Keratinocyte (primary cell): ENCODE data around the gene GTF3C1. TPM values are rescaled to one million over a fixed set of nuclear protein-coding genes. Genes with fewer than 3 reads are reported as not detected.
A peak's percentile ranks its signal among the peaks of the same experiment; 100 is the strongest.

Experiments
- DNase-seq: peaks from one replicate; pipeline ENCODE4 v3.0.0-alpha.2; 2011; ENCODE audit warnings: low read depth, missing footprints, low spot score
- FAIRE-seq: peaks from 2 replicates; lab custom pipeline; 2011; peaks lifted over from hg19 to GRCh38; lab: Jason Lieb, UNC
- H2AFZ ChIP-seq: 2 replicates; pipeline ENCODE4 v1.6.0; 2012; ENCODE audit warnings: low read length, control low read depth, inconsistent platforms; ENCODE audit not compliant: control insufficient read depth
- H3K27ac ChIP-seq: 2 replicates; pipeline ENCODE4 v1.5.1; 2011; ENCODE audit warnings: low read length; ENCODE audit not compliant: control insufficient read depth, insufficient read depth
- H3K27me3 ChIP-seq: 3 replicates; pipeline ENCODE4 v1.6.0; 2011; ENCODE audit warnings: low read length; ENCODE audit not compliant: control insufficient read depth, insufficient read depth; ENCODE audit errors: extremely low read depth
- H3K36me3 ChIP-seq, 2 experiments: 2 replicates in 1 of 2; 3 replicates in 1 of 2; pipeline ENCODE4 v1.5.1; 2011; ENCODE audit warnings: low read length in 2 of 2, mild to moderate bottlenecking in 1 of 2; ENCODE audit not compliant: control insufficient read depth in 2 of 2, insufficient read depth in 2 of 2; ENCODE audit errors: extremely low read depth in 1 of 2
- H3K4me1 ChIP-seq: 3 replicates; pipeline ENCODE4 v1.5.1; 2011; ENCODE audit warnings: low read length; ENCODE audit not compliant: control insufficient read depth, insufficient read depth; ENCODE audit errors: extremely low read depth
- H3K4me2 ChIP-seq: 3 replicates; pipeline ENCODE4 v1.6.0; 2011; ENCODE audit warnings: low read depth, low read length; ENCODE audit not compliant: control insufficient read depth, insufficient read depth; ENCODE audit errors: extremely low read depth
- H3K4me3 ChIP-seq, 3 experiments: fragments of 200-600 bp in 1 of 3; sonication (generic) in 1 of 3; 2 replicates in 2 of 3; 3 replicates in 1 of 3; pipeline ENCODE4 v1.5.1; 2011 to 2016; ENCODE audit warnings: low read length in 3 of 3, mild to moderate bottlenecking in 3 of 3, control low read depth in 2 of 3, inconsistent platforms in 1 of 3, low read depth in 1 of 3, mixed read lengths in 1 of 3, mixed run types in 1 of 3, moderate library complexity in 1 of 3; ENCODE audit not compliant: control insufficient read depth in 2 of 3, insufficient read depth in 2 of 3; ENCODE audit errors: extremely low read depth in 1 of 3
- H3K79me2 ChIP-seq: 2 replicates; pipeline ENCODE4 v1.6.0; 2012; ENCODE audit warnings: low read length; ENCODE audit not compliant: control insufficient read depth, insufficient read depth
- H3K9ac ChIP-seq: 3 replicates; pipeline ENCODE4 v1.6.0; 2011; ENCODE audit warnings: low read length; ENCODE audit not compliant: control insufficient read depth, insufficient read depth; ENCODE audit errors: extremely low read depth
- H3K9me1 ChIP-seq: 3 replicates; pipeline ENCODE4 v1.6.0; 2011; ENCODE audit warnings: low read length; ENCODE audit not compliant: control insufficient read depth, insufficient read depth; ENCODE audit errors: extremely low read depth
- H3K9me3 ChIP-seq: 2 replicates; pipeline ENCODE4 v1.5.1; 2012; ENCODE audit warnings: low read depth, low read length; ENCODE audit not compliant: control insufficient read depth
- H4K20me1 ChIP-seq: 3 replicates; pipeline ENCODE4 v1.6.0; 2011; ENCODE audit warnings: low read length; ENCODE audit not compliant: control insufficient read depth, insufficient read depth; ENCODE audit errors: extremely low read depth
- CTCF ChIP-seq, 3 experiments: IDR thresholded peaks in 1 of 3; conservative IDR thresholded peaks in 1 of 3; optimal IDR thresholded peaks in 1 of 3; 2 replicates in 2 of 3; 3 replicates in 1 of 3; pipeline versions ENCODE3 to v1.5.1; 2011; ENCODE audit warnings: low read length in 3 of 3, mild to moderate bottlenecking in 3 of 3, moderate library complexity in 2 of 3, control low read depth in 1 of 3, inconsistent platforms in 1 of 3; ENCODE audit not compliant: insufficient read depth in 2 of 3; ENCODE audit errors: extremely low read depth in 1 of 3
- EZH2 ChIP-seq: IDR thresholded peaks from one replicate; pipeline ENCODE4 v1.6.1; 2012; ENCODE audit warnings: inconsistent platforms, mild to moderate bottlenecking, low read length, moderate library complexity
- dilution Hi-C: fragments of 300-500 bp; cut with MboI; formaldehyde crosslinking; loops from one replicate; pipeline ENCODE4 v1.7.0; 2020; ENCODE audit warnings: low sequenced_read_pairs; ENCODE audit not compliant: extremely low pct_ligation_motif_present
- polyA plus RNA-seq, 5 experiments: library from polyadenylated mRNA; depleted of rRNA in 3 of 5; stranded (reverse) in 3 of 5; stranded (forward) in 1 of 5; unstranded in 1 of 5; fragments of >200 nt; gene quantifications; 1 replicate in 1 of 5; 2 replicates in 3 of 5; 3 replicates in 1 of 5; pipeline versions ENCODE4 v1.2.1 to v1.2.3, GENCODE V29; 2011 to 2012; ENCODE audit warnings: missing spikeins in 2 of 5, low read depth in 1 of 5, low replicate concordance in 1 of 5

Gene GTF3C1
- polyA plus RNA-seq, 1 donor (not counting 4 experiments of a cell fraction or from before 2014, with no cell fraction given) = 23.5 TPM

DNA sequence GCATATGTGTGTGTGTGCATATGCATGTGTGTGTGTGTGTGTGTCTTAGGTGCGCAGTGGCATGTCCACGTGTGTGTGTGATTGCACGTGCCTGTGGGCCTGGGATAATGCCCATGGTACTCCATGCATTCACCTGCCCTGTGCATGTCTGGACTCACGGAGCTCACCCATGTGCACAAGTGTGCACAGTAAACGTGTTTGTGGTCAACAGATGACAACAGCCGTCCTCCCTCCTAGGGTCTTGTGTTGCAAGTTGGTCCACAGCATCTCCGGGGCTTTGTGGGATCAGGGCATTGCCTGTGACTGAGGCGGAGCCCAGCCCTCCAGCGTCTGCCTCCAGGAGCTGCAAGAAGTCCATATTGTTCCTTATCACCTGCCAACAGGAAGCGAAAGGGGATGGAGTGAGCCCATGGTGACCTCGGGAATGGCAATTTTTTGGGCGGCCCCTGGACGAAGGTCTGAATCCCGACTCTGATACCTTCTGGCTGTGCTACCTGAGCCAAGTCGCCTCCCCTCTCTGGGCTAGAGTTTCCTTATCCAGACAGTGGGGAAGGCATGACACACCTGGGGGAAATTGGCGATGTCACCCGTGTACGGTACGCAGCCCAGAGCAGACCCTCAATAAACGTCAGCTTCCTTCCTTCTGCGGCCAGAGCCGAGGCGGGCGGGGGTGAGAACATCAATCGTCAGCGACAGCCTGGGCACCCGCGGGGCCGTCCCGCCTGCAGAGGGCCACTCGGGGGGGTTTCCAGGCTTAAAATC is 100.1 kb downstream of the GTF3C1 start:
- FAIRE-seq (no peak), DNase-seq (no peak)
- peaks cover 4% of the 10 kb centered on the region for H3K9me3 ChIP-seq
- no peaks in the 10 kb centered on the region for H4K20me1 ChIP-seq
- no peak overlapping the region for H2AFZ ChIP-seq
- no peak overlapping the region for H3K4me2 ChIP-seq
- H3K4me3 ChIP-seq = no peak overlapping the region
- no peaks in the 10 kb centered on the region for H3K4me1 ChIP-seq
- peaks cover 22% of the 10 kb centered on the region for H3K27me3 ChIP-seq
- peak; percentile 30 for TF ChIP-seq EZH2
- TF ChIP-seq CTCF (optimal IDR thresholded peaks at IDR 0.05 in 1 of 3, IDR thresholded peaks at IDR 0.05 in 1 of 3, conservative IDR thresholded peaks at IDR 0.05 in 1 of 3; ENCODE audit: extremely low read depth in 1 of 3, insufficient read depth in 2 of 3, low read length in 3 of 3) = no peak
- no peak overlapping the region for H3K27ac ChIP-seq
- no peaks in the 10 kb centered on the region for H3K9me1 ChIP-seq
- H3K9ac ChIP-seq = no peak overlapping the region
- dilution Hi-C loops = no loop called here
- no peaks in the 10 kb centered on the region for H3K36me3 ChIP-seq
- H3K79me2 ChIP-seq = no peaks in the 10 kb centered on the region

GRCh38 chr16:27448532-27449433 is 100.9 kb downstream of the GTF3C1 start:
- H3K4me3 ChIP-seq = no peak overlapping the region
- peaks cover 22% of the 10 kb centered on the region for H3K27me3 ChIP-seq
- no peak for DNase-seq
- peaks cover 4% of the 10 kb centered on the region for H3K4me1 ChIP-seq
- no peaks in the 10 kb centered on the region for H3K36me3 ChIP-seq
- TF ChIP-seq CTCF (optimal IDR thresholded peaks at IDR 0.05 in 1 of 3, IDR thresholded peaks at IDR 0.05 in 1 of 3, conservative IDR thresholded peaks at IDR 0.05 in 1 of 3; ENCODE audit: extremely low read depth in 1 of 3, insufficient read depth in 2 of 3, low read length in 3 of 3) = no peak
- TF ChIP-seq EZH2 = no peak
- H3K9ac ChIP-seq = no peak overlapping the region
- no peaks in the 10 kb centered on the region for H3K9me1 ChIP-seq
- dilution Hi-C loops = no loop called here
- no peak overlapping the region for H3K27ac ChIP-seq
- no peaks in the 10 kb centered on the region for H4K20me1 ChIP-seq
- no peak overlapping the region for H3K4me2 ChIP-seq
- no peak for FAIRE-seq
- no peak overlapping the region for H2AFZ ChIP-seq
- no peaks in the 10 kb centered on the region for H3K79me2 ChIP-seq
- peaks cover 6% of the 10 kb centered on the region for H3K9me3 ChIP-seq
